Right cardiac atrium (tissue), 5 donors: Measurements from ENCODE around the gene CCDC32. TPM values are rescaled to one million over a fixed set of nuclear protein-coding genes. Genes with fewer than 3 reads are reported as not detected.

Experiments used
- ATAC-seq, 2 donors: fragments of 200-7000 bp; cut with Tn5 transposase; one replicate each; pipeline versions ENCODE4 v1.8.0 to v1.9.1; 2020; ENCODE audit warnings: moderate library complexity in 2 of 2, mild to moderate bottlenecking in 1 of 2
- DNase-seq, 3 donors: peaks; one replicate each; pipeline ENCODE4 v3.0.0-alpha.2; 2020
- H3K27ac ChIP-seq: one replicate; pipeline ENCODE4 v1.5.1; 2013; ENCODE audit warnings: mild to moderate bottlenecking, low read length, control low read depth, moderate library complexity
- H3K27me3 ChIP-seq: one replicate; pipeline ENCODE4 v1.6.1; 2013; ENCODE audit not compliant: control insufficient read depth, insufficient read depth
- H3K4me1 ChIP-seq: one replicate; pipeline ENCODE4 v1.6.1; 2013; ENCODE audit warnings: low read length; ENCODE audit not compliant: control insufficient read depth, insufficient read depth
- H3K4me3 ChIP-seq: one replicate; pipeline ENCODE4 v1.5.1; 2013; ENCODE audit warnings: low read length, control low read depth
- H3K9me3 ChIP-seq: one replicate; pipeline ENCODE4 v1.6.1; 2013; ENCODE audit warnings: low read length; ENCODE audit not compliant: control insufficient read depth
- WGBS: extraction: QIAGEN DNeasy Blood & Tissue Kit; methylation state at CpG from one replicate; pipeline ENCODE4 v1.1.7; 2013; 5-methylcytosine and 5-hydroxymethylcytosine counted together
- intact Hi-C, 4 donors: fragments of 100-400 bp; cut with DNase I; formaldehyde crosslinking; loops; one replicate each; pipeline versions ENCODE4 v1.11.0 to v1.14.0; 2022 to 2023
- polyA plus RNA-seq: library from polyadenylated mRNA; stranded (reverse); fragments of 200-250 nt; gene quantifications from one replicate; pipeline ENCODE4 v1.2.3, GENCODE V29; 2013
- total RNA-seq, 4 donors: library from RNA; stranded (reverse); fragmentation: NEBNext Ultra II Directional; extraction: Animal tissue kit (Norgen Biotek cat#: 25700); gene quantifications; one replicate each; pipeline ENCODE4 v1.2.1, GENCODE V29; 2021
- donor health status: healthy with polysubstance abuse.
- donor health status: DM: no; HTN: yes; CAD: no.
- donor health status: DM: no; HTN: no; CAD: no.
- donor health status: DM: no; HTN: yes; CAD: no; lungs with severe emphysema.
- donor health status: DM: yes; HTN: yes; CAD: no.

The CCDC32 gene
- total and polyA plus RNA-seq, 5 donors = 23.1 to 33.7 (median 25.0) TPM

- no peak overlapping the region for H3K27ac ChIP-seq
- intact Hi-C loops = loop anchor here in 1 of 4 donors (10.0 kb wide), 1 partner anchor 82 kb away; the partner anchor contains the start of gene KNL1
- 91% methylated on average over 2 of the region's 2 CpGs for WGBS
These were observed 52.4 kb downstream of the CCDC32 start for GRCh38 chr15:40512440-40512839.

GRCh38 chr15:40511472-40512133, 53.2 kb downstream of the CCDC32 start:
- WGBS = 1% methylated on average over 61 of the region's 61 CpGs
- Histone ChIP-seq H3K9me3 (no peaks in the 10 kb centered on the region), H3K27me3 (no peaks in the 10 kb centered on the region), H3K27ac (no peak overlapping the region), H3K4me3 (peak overlapping the region; percentile 44), H3K4me1 (no peaks in the 10 kb centered on the region)
- intact Hi-C loops = loop anchor here in 1 of 4 donors (10.0 kb wide), 1 partner anchor 83 kb away; the partner anchor contains the start of gene KNL1
- ATAC-seq (peak; percentile 91), DNase-seq (peak; percentile 85 to 94 (median 92))

More at GRCh38 chr15:40512440-40512839, 52.4 kb downstream of the CCDC32 start:
- Histone ChIP-seq H3K4me3 (no peak overlapping the region), H3K4me1 (no peaks in the 10 kb centered on the region), H3K27me3 (no peaks in the 10 kb centered on the region), H3K9me3 (no peaks in the 10 kb centered on the region)
- ATAC-seq (no peak), DNase-seq (no peak)

GRCh38 chr15:40511093-40511471, 53.8 kb downstream of the CCDC32 start:
- H3K27me3 ChIP-seq = no peaks in the 10 kb centered on the region
- WGBS = 21% methylated on average over 22 of the region's 22 CpGs
- peak overlapping the region; percentile 44 for H3K4me3 ChIP-seq
- ATAC-seq (peak in 1 of 2 donors; percentile 5), DNase-seq (no peak)
- H3K9me3 ChIP-seq = no peaks in the 10 kb centered on the region
- no peak overlapping the region for H3K27ac ChIP-seq
- intact Hi-C loops = loop anchor here in 1 of 4 donors (10.0 kb wide), 1 partner anchor 84 kb away; the partner anchor contains the start of gene KNL1
- H3K4me1 ChIP-seq = no peaks in the 10 kb centered on the region

GRCh38 chr15:40510201-40510600, 54.6 kb downstream of the CCDC32 start:
- DNase-seq (no peak), ATAC-seq (no peak)
- no peaks in the 10 kb centered on the region for H3K9me3 ChIP-seq
- no peak overlapping the region for H3K4me3 ChIP-seq
- H3K27ac ChIP-seq = no peak overlapping the region
- no peaks in the 10 kb centered on the region for H3K4me1 ChIP-seq
- WGBS = 84% methylated on average over 2 of the region's 2 CpGs
- intact Hi-C loops = loop anchor here in 1 of 4 donors (10.0 kb wide), 1 partner anchor 85 kb away; the partner anchor contains the start of gene KNL1
- no peaks in the 10 kb centered on the region for H3K27me3 ChIP-seq

GRCh38 chr15:40508216-40508615, 56.6 kb downstream of the CCDC32 start:
- no peak for DNase-seq
- Histone ChIP-seq H3K4me3 (no peak overlapping the region), H3K27ac (no peak overlapping the region), H3K9me3 (no peaks in the 10 kb centered on the region), H3K4me1 (no peaks in the 10 kb centered on the region), H3K27me3 (no peaks in the 10 kb centered on the region)
- intact Hi-C loops = loop anchor here in 1 of 4 donors (10.0 kb wide), 1 partner anchor 63 kb away; the partner anchor contains the start of gene BAHD1
- ATAC-seq = no peak
- 95% methylated on average over 1 of the region's 1 CpG for WGBS

GRCh38 chr15:40506964-40507571, 57.8 kb downstream of the CCDC32 start:
- no peaks in the 10 kb centered on the region for H3K4me1 ChIP-seq
- DNase-seq (peak; percentile 78 to 92 (median 92)), ATAC-seq (peak; percentile 89 to 93)
- no peaks in the 10 kb centered on the region for H3K27me3 ChIP-seq
- H3K9me3 ChIP-seq = no peaks in the 10 kb centered on the region
- WGBS = 3% methylated on average over 30 of the region's 30 CpGs
- intact Hi-C loops = loop anchor here in 1 of 4 donors (10.0 kb wide), 1 partner anchor 62 kb away; the partner anchor contains the start of gene BAHD1
- H3K4me3 ChIP-seq = peak overlapping the region; percentile 6
- no peak overlapping the region for H3K27ac ChIP-seq

Other genes with a start within 250 kb of the CCDC32 start
- gene INAFM2, start 241.3 kb downstream of the CCDC32 start, total RNA-seq = 100 to 1,000 TPM in 1 of 4 donors, 10 to 100 TPM in 3; 72.6 to 115 (median 74.1) TPM
- 47.3 TPM for gene INAFM2, start 241.3 kb downstream of the CCDC32 start, polyA plus RNA-seq
- gene CCDC9B, start 224.1 kb downstream of the CCDC32 start, total RNA-seq = 100 to 1,000 TPM in 3 of 4 donors, 10 to 100 TPM in 1; 71.9 to 144 (median 131) TPM
- gene CCDC9B, start 224.1 kb downstream of the CCDC32 start, polyA plus RNA-seq = 99.7 TPM
- not detected for gene PHGR1, start 214.0 kb downstream of the CCDC32 start, total RNA-seq
- not detected for gene PHGR1, start 214.0 kb downstream of the CCDC32 start, polyA plus RNA-seq
- gene DISP2, start 206.8 kb downstream of the CCDC32 start, total RNA-seq = 1 to 10 TPM in 2 of 4 donors, under 1 TPM in 2; 0.85 to 4.6 (median 0.97) TPM
- 2.4 TPM for gene DISP2, start 206.8 kb downstream of the CCDC32 start, polyA plus RNA-seq
- gene KNSTRN, start 182.3 kb downstream of the CCDC32 start, total RNA-seq = 1 to 10 TPM; 8.9 to 10.0 (median 9.3) TPM
- 9.4 TPM for gene KNSTRN, start 182.3 kb downstream of the CCDC32 start, polyA plus RNA-seq
- gene IVD, start 159.2 kb downstream of the CCDC32 start, total RNA-seq = 10 to 100 TPM; 60.5 to 85.6 (median 75.4) TPM
- gene IVD, start 159.2 kb downstream of the CCDC32 start, polyA plus RNA-seq = 60.5 TPM
- gene BAHD1, start 124.1 kb downstream of the CCDC32 start, total RNA-seq = 10 to 100 TPM; 15.4 to 17.8 (median 16.9) TPM
- 11.6 TPM for gene BAHD1, start 124.1 kb downstream of the CCDC32 start, polyA plus RNA-seq
- 10 to 100 TPM; 11.5 to 13.9 (median 12.5) TPM for gene CHST14, start 94.1 kb downstream of the CCDC32 start, total RNA-seq
- gene CHST14, start 94.1 kb downstream of the CCDC32 start, polyA plus RNA-seq = 11.6 TPM
- gene RPUSD2, start 4.3 kb upstream of the CCDC32 start, total RNA-seq = 1 to 10 TPM; 8.0 to 9.7 (median 9.0) TPM
- gene RPUSD2, start 4.3 kb upstream of the CCDC32 start, polyA plus RNA-seq = 7.6 TPM
- 1 to 10 TPM in 1 of 4 donors, under 1 TPM in 3; 0.39 to 1.6 (median 0.50) TPM for gene KNL1, start 29.2 kb upstream of the CCDC32 start, total RNA-seq
- gene KNL1, start 29.2 kb upstream of the CCDC32 start, polyA plus RNA-seq = 0.14 TPM
- 1 to 10 TPM in 2 of 4 donors, under 1 TPM in 2; 0.20 to 1.4 (median 0.81) TPM for gene RAD51, start 130.1 kb upstream of the CCDC32 start, total RNA-seq
- 0.25 TPM for gene RAD51, start 130.1 kb upstream of the CCDC32 start, polyA plus RNA-seq
- 10 to 100 TPM; 15.4 to 21.0 (median 18.0) TPM for gene RMDN3, start 190.2 kb upstream of the CCDC32 start, total RNA-seq
- 17.6 TPM for gene RMDN3, start 190.2 kb upstream of the CCDC32 start, polyA plus RNA-seq
- gene GCHFR, start 199.0 kb upstream of the CCDC32 start, total RNA-seq = 10 to 100 TPM in 1 of 4 donors, 1 to 10 TPM in 3; 6.1 to 11.5 (median 7.6) TPM
- gene GCHFR, start 199.0 kb upstream of the CCDC32 start, polyA plus RNA-seq = 14.9 TPM
- under 1 TPM; 0.17 to 0.41 (median 0.31) TPM for gene C15orf62, start 204.9 kb upstream of the CCDC32 start, total RNA-seq
- 0.25 TPM for gene C15orf62, start 204.9 kb upstream of the CCDC32 start, polyA plus RNA-seq
- gene ZFYVE19, start 242.0 kb upstream of the CCDC32 start, total RNA-seq = 10 to 100 TPM; 14.4 to 25.7 (median 19.3) TPM
- 15.6 TPM for gene ZFYVE19, start 242.0 kb upstream of the CCDC32 start, polyA plus RNA-seq
- 10 to 100 TPM; 17.1 to 19.6 (median 18.8) TPM for gene DNAJC17, start 242.4 kb upstream of the CCDC32 start, total RNA-seq
- gene DNAJC17, start 242.4 kb upstream of the CCDC32 start, polyA plus RNA-seq = 30.6 TPM